ENCODE results near the gene PRICKLE1.

PRICKLE1 gene

DNA sequence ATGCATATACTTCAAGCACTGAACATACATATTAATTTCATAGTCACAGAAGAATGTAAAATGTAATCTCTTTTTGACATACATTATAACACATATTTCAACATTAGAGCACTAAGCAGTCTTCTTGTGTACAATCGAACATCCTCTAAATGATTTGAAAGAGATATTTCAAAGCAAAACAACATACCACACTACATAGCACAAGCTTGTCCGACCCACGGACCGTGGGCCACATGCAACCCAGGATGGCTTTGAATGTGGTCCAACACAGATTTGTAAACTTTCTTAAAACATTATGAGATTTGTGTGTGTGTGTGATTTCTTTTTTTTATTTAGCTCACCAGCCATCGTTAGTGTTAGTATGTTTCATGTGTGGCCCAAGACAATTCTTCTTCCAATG is 7.0 kb downstream of the PRICKLE1 start:
- peaks cover 6% of the 10 kb centered on the region for H3K4me1 ChIP-seq (ENCODE audit: insufficient read depth, poor library complexity, severe bottlenecking)
- no peaks in the 10 kb centered on the region for H3K27me3 ChIP-seq (ENCODE audit: insufficient read depth, poor library complexity, severe bottlenecking)
- no peaks in the 10 kb centered on the region for H3K36me3 ChIP-seq (ENCODE audit: low read depth)
- TF ChIP-seq, protein P1, sequence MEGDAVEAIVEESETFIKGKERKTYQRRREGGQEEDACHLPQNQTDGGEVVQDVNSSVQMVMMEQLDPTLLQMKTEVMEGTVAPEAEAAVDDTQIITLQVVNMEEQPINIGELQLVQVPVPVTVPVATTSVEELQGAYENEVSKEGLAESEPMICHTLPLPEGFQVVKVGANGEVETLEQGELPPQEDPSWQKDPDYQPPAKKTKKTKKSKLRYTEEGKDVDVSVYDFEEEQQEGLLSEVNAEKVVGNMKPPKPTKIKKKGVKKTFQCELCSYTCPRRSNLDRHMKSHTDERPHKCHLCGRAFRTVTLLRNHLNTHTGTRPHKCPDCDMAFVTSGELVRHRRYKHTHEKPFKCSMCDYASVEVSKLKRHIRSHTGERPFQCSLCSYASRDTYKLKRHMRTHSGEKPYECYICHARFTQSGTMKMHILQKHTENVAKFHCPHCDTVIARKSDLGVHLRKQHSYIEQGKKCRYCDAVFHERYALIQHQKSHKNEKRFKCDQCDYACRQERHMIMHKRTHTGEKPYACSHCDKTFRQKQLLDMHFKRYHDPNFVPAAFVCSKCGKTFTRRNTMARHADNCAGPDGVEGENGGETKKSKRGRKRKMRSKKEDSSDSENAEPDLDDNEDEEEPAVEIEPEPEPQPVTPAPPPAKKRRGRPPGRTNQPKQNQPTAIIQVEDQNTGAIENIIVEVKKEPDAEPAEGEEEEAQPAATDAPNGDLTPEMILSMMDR (IDR thresholded peaks at IDR 0.05; ENCODE audit: poor library complexity, severe bottlenecking), result no peak
- H3K27ac ChIP-seq (ENCODE audit: poor library complexity, severe bottlenecking), result no peak overlapping the region
- H3K4me3 ChIP-seq (ENCODE audit: severe bottlenecking), result no peak overlapping the region
- DNase-seq (ENCODE audit: low spot score) (no peak), ATAC-seq (ENCODE audit: low read depth) (no peak)
- no peaks in the 10 kb centered on the region for H3K9me3 ChIP-seq (ENCODE audit: severe bottlenecking)

DNA sequence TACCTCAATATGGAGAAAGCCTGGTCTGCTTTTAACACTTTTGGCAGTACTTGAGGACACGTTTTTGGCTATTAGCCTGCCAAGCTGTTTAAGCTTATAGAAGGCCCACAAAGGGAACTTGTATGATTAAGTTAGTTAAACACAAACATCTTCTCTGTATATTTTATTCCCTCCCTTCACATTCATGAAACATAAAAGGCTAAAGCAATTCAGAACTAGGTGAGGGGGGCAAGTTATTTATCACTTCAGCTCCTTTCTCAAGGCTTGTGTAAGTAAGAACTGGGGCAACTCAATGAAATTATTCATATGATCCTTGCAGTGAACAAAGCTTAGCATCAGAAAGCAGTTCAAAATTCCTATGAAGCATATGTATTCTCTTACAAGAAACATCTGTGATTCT is 7.5 kb downstream of the PRICKLE1 start:
- Histone ChIP-seq H3K9me3 (ENCODE audit: severe bottlenecking) (no peaks in the 10 kb centered on the region), H3K27ac (ENCODE audit: poor library complexity, severe bottlenecking) (no peak overlapping the region), H3K27me3 (ENCODE audit: insufficient read depth, poor library complexity, severe bottlenecking) (no peaks in the 10 kb centered on the region), H3K4me1 (ENCODE audit: insufficient read depth, poor library complexity, severe bottlenecking) (peaks cover 6% of the 10 kb centered on the region), H3K36me3 (ENCODE audit: low read depth) (no peaks in the 10 kb centered on the region), H3K4me3 (ENCODE audit: severe bottlenecking) (no peak overlapping the region)
- DNase-seq (ENCODE audit: low spot score) (no peak), ATAC-seq (ENCODE audit: low read depth) (no peak)
- TF ChIP-seq, protein P1 (IDR thresholded peaks at IDR 0.05; ENCODE audit: poor library complexity, severe bottlenecking), result no peak

DNA sequence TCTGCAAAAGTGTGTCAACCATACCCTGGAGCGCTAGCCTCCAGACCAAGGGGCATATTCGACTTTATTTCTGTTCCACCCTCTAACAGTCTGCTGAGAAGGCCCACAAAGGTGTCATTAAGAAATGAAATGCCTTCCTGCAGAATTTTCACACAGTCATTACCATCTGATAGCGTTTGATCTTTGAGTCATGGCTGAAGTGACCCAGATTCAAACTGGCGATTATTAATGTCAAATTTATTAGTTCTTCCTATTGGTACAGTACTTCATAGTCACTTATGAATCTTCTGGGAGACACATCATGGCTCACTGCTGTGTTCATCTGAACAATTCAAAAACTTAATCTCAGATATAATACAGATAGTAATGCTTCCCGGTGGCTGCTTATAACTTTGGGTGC is 13.2 kb downstream of the PRICKLE1 start:
- Histone ChIP-seq H3K4me1 (ENCODE audit: insufficient read depth, poor library complexity, severe bottlenecking) (no peaks in the 10 kb centered on the region), H3K27ac (ENCODE audit: poor library complexity, severe bottlenecking) (no peak overlapping the region), H3K27me3 (ENCODE audit: insufficient read depth, poor library complexity, severe bottlenecking) (no peaks in the 10 kb centered on the region), H3K4me3 (ENCODE audit: severe bottlenecking) (no peak overlapping the region), H3K9me3 (ENCODE audit: severe bottlenecking) (no peaks in the 10 kb centered on the region), H3K36me3 (ENCODE audit: low read depth) (no peaks in the 10 kb centered on the region)
- TF ChIP-seq, protein P1 (IDR thresholded peaks at IDR 0.05; ENCODE audit: poor library complexity, severe bottlenecking), result no peak
- ATAC-seq (ENCODE audit: low read depth), result no peak
- no peak for DNase-seq (ENCODE audit: low spot score)

DNA sequence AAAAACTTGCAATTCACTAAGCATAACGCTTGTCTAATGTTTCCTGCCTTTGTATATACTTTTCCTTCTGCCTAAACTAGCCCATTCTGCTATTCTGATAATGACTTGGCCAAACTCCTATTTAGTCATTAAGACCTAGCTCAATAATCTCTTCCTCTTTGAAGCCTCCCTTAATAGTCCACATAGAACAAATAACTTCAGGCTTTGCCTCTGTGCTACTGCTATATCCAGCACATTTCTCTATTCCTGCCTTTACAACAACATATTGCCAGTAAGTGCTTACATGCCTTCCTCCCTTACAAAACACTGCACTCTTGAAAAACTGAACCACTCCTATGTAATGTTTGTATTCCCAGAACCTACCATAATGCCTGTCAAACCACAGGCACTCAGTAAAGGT is 13.8 kb downstream of the PRICKLE1 start:
- Histone ChIP-seq H3K36me3 (ENCODE audit: low read depth) (no peaks in the 10 kb centered on the region), H3K4me3 (ENCODE audit: severe bottlenecking) (no peak overlapping the region), H3K27me3 (ENCODE audit: insufficient read depth, poor library complexity, severe bottlenecking) (no peaks in the 10 kb centered on the region), H3K27ac (ENCODE audit: poor library complexity, severe bottlenecking) (no peak overlapping the region), H3K9me3 (ENCODE audit: severe bottlenecking) (no peaks in the 10 kb centered on the region), H3K4me1 (ENCODE audit: insufficient read depth, poor library complexity, severe bottlenecking) (no peaks in the 10 kb centered on the region)
- ATAC-seq (ENCODE audit: low read depth) (no peak), DNase-seq (ENCODE audit: low spot score) (no peak)
- TF ChIP-seq, protein P1 (IDR thresholded peaks at IDR 0.05; ENCODE audit: poor library complexity, severe bottlenecking), result no peak

DNA sequence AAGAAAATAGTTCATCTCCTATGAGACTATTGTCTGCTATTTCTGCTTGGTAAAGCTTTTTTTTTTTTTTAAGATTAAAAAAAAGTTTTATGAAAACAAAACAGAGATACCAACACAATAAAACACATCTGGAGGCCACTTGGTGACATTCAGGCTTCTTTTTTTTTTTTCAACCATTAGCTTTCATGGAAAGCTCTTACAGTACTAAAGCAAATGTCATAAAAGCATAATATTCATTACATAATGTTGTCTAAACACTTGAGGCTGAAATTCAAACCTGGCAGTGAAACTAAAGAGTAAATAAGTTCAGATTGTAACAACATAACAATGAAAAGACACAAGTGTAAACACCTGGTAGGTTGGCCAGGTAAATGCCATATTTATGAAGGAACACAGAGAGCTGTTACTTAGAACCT is 14.7 kb downstream of the PRICKLE1 start:
- H3K4me3 ChIP-seq (ENCODE audit: severe bottlenecking), result no peak overlapping the region
- no peaks in the 10 kb centered on the region for H3K9me3 ChIP-seq (ENCODE audit: severe bottlenecking)
- ATAC-seq (ENCODE audit: low read depth) (no peak), DNase-seq (ENCODE audit: low spot score) (no peak)
- TF ChIP-seq, protein P1 (IDR thresholded peaks at IDR 0.05; ENCODE audit: poor library complexity, severe bottlenecking), result no peak
- no peaks in the 10 kb centered on the region for H3K36me3 ChIP-seq (ENCODE audit: low read depth)
- H3K27ac ChIP-seq (ENCODE audit: poor library complexity, severe bottlenecking), result no peak overlapping the region
- no peaks in the 10 kb centered on the region for H3K4me1 ChIP-seq (ENCODE audit: insufficient read depth, poor library complexity, severe bottlenecking)
- H3K27me3 ChIP-seq (ENCODE audit: insufficient read depth, poor library complexity, severe bottlenecking), result no peaks in the 10 kb centered on the region
